Heart left ventricle (tissue), 16 donors: ENCODE measurements around the gene OR9A4. TPM values are rescaled to one million over a fixed set of nuclear protein-coding genes. Genes with fewer than 3 reads are reported as not detected.
A peak's percentile ranks its signal among the peaks of the same experiment; 100 is the strongest.

Experiments
- ATAC-seq, 4 donors: fragments of 200-7000 bp; cut with Tn5 transposase; one replicate each; pipeline ENCODE4 v1.9.1; 2020 to 2022; ENCODE audit warnings: moderate library complexity in 4 of 4, mild to moderate bottlenecking in 3 of 4, moderate number of reproducible peaks in 1 of 4
- DNase-seq, 5 donors: peaks; one replicate each; pipeline ENCODE4 v3.0.0-alpha.2; 2020
- H3K27ac ChIP-seq, 12 donors: fragments of 200-600 bp; sonication (generic) in 4 of 12; one replicate each; pipeline versions ENCODE4 v1.5.0 to v1.8.0; 2016 to 2022; ENCODE audit warnings: mild to moderate bottlenecking in 2 of 12
- H3K27me3 ChIP-seq, 9 donors: fragments of 200-600 bp; sonication (generic) in 2 of 9; one replicate each; pipeline versions ENCODE4 v1.5.1 to v1.8.0; 2016 to 2022; ENCODE audit warnings: mild to moderate bottlenecking in 3 of 9
- H3K36me3 ChIP-seq, 9 donors: fragments of 200-600 bp; sonication (generic) in 2 of 9; one replicate each; pipeline versions ENCODE4 v1.5.0 to v1.8.0; 2018 to 2022; ENCODE audit warnings: mild to moderate bottlenecking in 2 of 9
- H3K4me1 ChIP-seq, 12 donors: fragments of 200-600 bp; sonication (generic) in 4 of 12; one replicate each; pipeline versions ENCODE4 v1.5.0 to v1.8.0; 2016 to 2022; ENCODE audit warnings: mild to moderate bottlenecking in 3 of 12
- H3K4me3 ChIP-seq, 12 donors: fragments of 200-600 bp; sonication (generic) in 4 of 12; one replicate each; pipeline versions ENCODE4 v1.5.0 to v1.8.0; 2017 to 2022; ENCODE audit warnings: mild to moderate bottlenecking in 9 of 12, moderate library complexity in 4 of 12
- H3K9me3 ChIP-seq, 12 donors: fragments of 200-600 bp; sonication (generic) in 4 of 12; one replicate each; pipeline versions ENCODE4 v1.5.0 to v1.8.0; 2016 to 2022; ENCODE audit warnings: mild to moderate bottlenecking in 1 of 12
- CTCF ChIP-seq, 12 donors: fragments of 200-600 bp; sonication (generic) in 4 of 12; IDR thresholded peaks; one replicate each; pipeline versions ENCODE4 v1.5.0 to v1.8.0; 2018 to 2022; ENCODE audit warnings: antibody characterized with exemption in 12 of 12, mild to moderate bottlenecking in 5 of 12
- POLR2A ChIP-seq, 2 donors: fragments of 450-650 bp; IDR thresholded peaks; one replicate each; pipeline ENCODE4 v1.6.1; 2017; ENCODE audit warnings: antibody characterized with exemption in 2 of 2, mild to moderate bottlenecking in 2 of 2, moderate library complexity in 2 of 2
- WGBS, 4 donors: extraction: QIAGEN DNeasy Blood & Tissue Kit in 2 of 4; methylation state at CpG; one replicate each; pipeline versions ENCODE4 v1.1.5 to v1.1.7; 2013 to 2018; 5-methylcytosine and 5-hydroxymethylcytosine counted together
- intact Hi-C, 10 donors: fragments of 100-400 bp; cut with DNase I; formaldehyde crosslinking; loops; one replicate each; pipeline versions ENCODE4 v1.11.1 to v1.14.2; 2022
- polyA plus RNA-seq, 2 donors: library from polyadenylated mRNA; stranded (reverse); fragments of 200-250 nt; gene quantifications; one replicate each; pipeline ENCODE4 v1.2.3, GENCODE V29; 2013
- total RNA-seq, 9 donors: library from RNA; depleted of rRNA in 2 of 9; stranded (reverse); fragments of >200 nt in 2 of 9; fragmentation: NEBNext Ultra II Directional in 3 of 9; extraction: Animal tissue kit (Norgen Biotek cat#: 25700) in 3 of 9; gene quantifications; one replicate each; pipeline versions ENCODE4 v1.1.0 to v1.2.4, GENCODE V29; 2016 to 2023
- donor health status: ischemic (EF 13 %, LVEDD 7.1; RV severe dilation, severe dysfunction).
- donor health status: healthy with polysubstance abuse.
- donor health status: DM: no; HTN: yes; CAD: no.
- donor health status: DM: no; HTN: no; CAD: no.
- donor health status: ischemic (EF 25% LVEDD 6.9; RV normal size, moderate dysfunction).
- donor health status: ischemic (EF 25% LVEDD 5.7; RV mildly dilated, moderate dysfunction).
- donor health status: healthy.
- donor health status: DM: yes; HTN: yes; CAD: no.
- donor health status: ischemic (EF 35%, LVEDD 5.7; RV mildly dilated, moderate dysfunction).
- donor health status: nonischemic (EF 11% LVEDD 7.7; RV severe dilation, severe dysfunction).
- donor health status: DM: yes; HTN: yes; CAD: no.
- donor health status: PGD.
- donor health status: ischemic (EF 29% LVEDD 5.4; RV normal size, mild dysfunction).
- donor health status: nonischemic (EF 23%, LVEDD 6.1; RV moderate dilation, normal function).

OR9A4 gene
- total and polyA plus RNA-seq, 11 donors, result not detected

DNA sequence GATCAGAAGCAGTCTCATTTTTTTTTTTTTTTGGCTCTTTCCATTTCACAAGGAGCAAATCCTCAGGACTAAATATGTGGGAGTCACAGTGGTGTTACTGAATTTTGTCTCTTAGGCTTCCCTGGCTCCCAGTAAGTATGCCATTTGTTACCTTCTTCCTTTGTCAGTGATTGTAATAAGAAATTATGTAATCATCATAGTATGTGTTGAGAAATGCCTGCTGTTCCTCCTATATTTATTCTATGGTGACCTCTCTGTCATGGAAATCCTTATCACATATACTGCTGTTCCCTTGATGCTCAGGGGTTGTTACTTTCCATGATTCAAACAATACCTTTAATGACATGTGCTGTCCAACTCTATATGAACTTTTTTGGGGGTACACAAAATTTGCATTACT lies 4.8 kb upstream of the OR9A4 start:
- intact Hi-C loops, result no loop called here
- H3K9me3 ChIP-seq, result no peaks in the 10 kb centered on the region
- TF ChIP-seq POLR2A (IDR thresholded peaks at IDR 0.05) (no peak), CTCF (IDR thresholded peaks at IDR 0.05) (no peak)
- no peaks in the 10 kb centered on the region for H3K27me3 ChIP-seq
- H3K36me3 ChIP-seq, result no peaks in the 10 kb centered on the region
- no peaks in the 10 kb centered on the region for H3K4me1 ChIP-seq
- no peak overlapping the region for H3K4me3 ChIP-seq
- ATAC-seq, result no peak
- no peak overlapping the region for H3K27ac ChIP-seq
- no peak for DNase-seq

GRCh38 chr7:141915565-141915964 lies 634 bp upstream of the OR9A4 start:
- WGBS, 4 donors, result 63 to 70% (median 67%) methylated on average over 2 of the region's 2 CpGs
- DNase-seq (no peak), ATAC-seq (no peak)
- Histone ChIP-seq H3K27ac (no peak overlapping the region), H3K4me3 (no peak overlapping the region), H3K27me3 (no peaks in the 10 kb centered on the region), H3K9me3 (peaks cover 0 to 14% (median 0%) of the 10 kb centered on the region in 12 donors), H3K4me1 (no peaks in the 10 kb centered on the region), H3K36me3 (no peaks in the 10 kb centered on the region)
- intact Hi-C loops, result no loop called here
- TF ChIP-seq CTCF (IDR thresholded peaks at IDR 0.05) (no peak), POLR2A (IDR thresholded peaks at IDR 0.05) (no peak)

GRCh38 chr7:141920281-141920680 lies 4.1 kb downstream of the OR9A4 start:
- H3K36me3 ChIP-seq, result no peaks in the 10 kb centered on the region
- intact Hi-C loops, result no loop called here

GRCh38 chr7:141928146-141928844 lies 12.1 kb downstream of the OR9A4 start:
- H3K9me3 ChIP-seq, result peaks cover 0 to 3% (median 0%) of the 10 kb centered on the region in 12 donors
- TF ChIP-seq POLR2A (IDR thresholded peaks at IDR 0.05) (no peak), CTCF (IDR thresholded peaks at IDR 0.05) (no peak)
- H3K4me3 ChIP-seq, result no peak overlapping the region
- no peaks in the 10 kb centered on the region for H3K27me3 ChIP-seq
- H3K4me1 ChIP-seq, result peaks cover 0 to 12% (median 0%) of the 10 kb centered on the region in 12 donors
- no peak for DNase-seq
- 67 to 75% (median 74%) methylated on average over 2 of the region's 2 CpGs for WGBS, 4 donors
- intact Hi-C loops, result no loop called here
- ATAC-seq, result no peak
- no peaks in the 10 kb centered on the region for H3K36me3 ChIP-seq
- peak overlapping the region in 1 of 12 donors; percentile 5 for H3K27ac ChIP-seq

More at GRCh38 chr7:141920281-141920680, 4.1 kb downstream of the OR9A4 start:
- Histone ChIP-seq H3K27ac (no peak overlapping the region), H3K27me3 (no peaks in the 10 kb centered on the region), H3K4me1 (no peaks in the 10 kb centered on the region), H3K9me3 (peaks cover 0 to 14% (median 0%) of the 10 kb centered on the region in 12 donors), H3K4me3 (no peak overlapping the region)
- 57 to 72% (median 66%) methylated on average over 1 of the region's 1 CpG for WGBS, 4 donors
- TF ChIP-seq POLR2A (IDR thresholded peaks at IDR 0.05), result no peak
- TF ChIP-seq CTCF (IDR thresholded peaks at IDR 0.05), result no peak
- DNase-seq (no peak), ATAC-seq (no peak)
